ENCODE data around the gene SLCO3A1.

The SLCO3A1 gene

DNA sequence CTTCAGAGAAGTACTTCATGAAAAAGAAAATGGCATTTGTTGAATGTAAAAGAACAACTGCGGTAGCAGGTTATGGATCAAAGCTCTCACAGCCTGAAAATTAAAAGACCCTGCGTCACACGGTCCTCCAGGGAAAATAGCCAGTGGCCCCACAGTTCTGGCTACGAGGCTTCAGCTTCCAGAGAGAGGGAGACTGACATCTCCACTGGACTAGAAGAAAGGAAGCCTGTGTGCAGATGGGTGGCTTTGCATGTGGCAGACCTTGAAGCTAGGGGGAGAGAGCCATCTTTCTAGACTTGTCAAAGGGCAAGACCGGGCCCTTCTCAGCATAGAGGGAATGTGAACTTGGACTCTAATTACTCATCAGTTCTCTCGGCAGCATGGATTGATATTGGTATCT lies 159.4 kb downstream of the SLCO3A1 start:
- Histone ChIP-seq H3K4me2 (ENCODE audit: low read length) (no peak overlapping the region), H3K56ac (ENCODE audit: low read length) (no peak overlapping the region), H3K18ac (ENCODE audit: low read length) (no peak overlapping the region), H3K36me3 (ENCODE audit: control insufficient read depth, insufficient read depth, low read length) (no peaks in the 10 kb centered on the region), H2AK5ac (ENCODE audit: low read length) (no peak overlapping the region), H3K27ac (ENCODE audit: low read depth, low read length) (no peak overlapping the region), H3K23ac (ENCODE audit: low read length) (no peak overlapping the region), H2BK5ac (ENCODE audit: low read length) (no peak overlapping the region), H3K4me1 (ENCODE audit: control insufficient read depth, low read depth, low read length) (peaks cover 2% of the 10 kb centered on the region), H4K8ac (ENCODE audit: low read depth, low read length) (no peak overlapping the region), H2BK120ac (ENCODE audit: low read depth, low read length) (no peak overlapping the region), H3K27me3 (ENCODE audit: insufficient read depth, low read length, poor library complexity) (no peaks in the 10 kb centered on the region), H3K4ac (ENCODE audit: low read depth, low read length) (no peak overlapping the region), H3K9ac (ENCODE audit: low read length) (no peak overlapping the region), H4K5ac (ENCODE audit: low read length) (no peak overlapping the region), H3K4me3 (ENCODE audit: low read length) (no peak overlapping the region), H2BK15ac (replicated peaks; ENCODE audit: low read depth) (no peak overlapping the region), H3K79me2 (ENCODE audit: control insufficient read depth, insufficient read depth, low read length) (no peaks in the 10 kb centered on the region), H3K79me1 (ENCODE audit: low read length) (no peaks in the 10 kb centered on the region)
- no peak for DNase-seq
- WGBS (ENCODE audit: extremely low coverage, insufficient coverage, low lambda C conversion rate): no CpG with 5 or more reads among the region's 6 CpGs

DNA sequence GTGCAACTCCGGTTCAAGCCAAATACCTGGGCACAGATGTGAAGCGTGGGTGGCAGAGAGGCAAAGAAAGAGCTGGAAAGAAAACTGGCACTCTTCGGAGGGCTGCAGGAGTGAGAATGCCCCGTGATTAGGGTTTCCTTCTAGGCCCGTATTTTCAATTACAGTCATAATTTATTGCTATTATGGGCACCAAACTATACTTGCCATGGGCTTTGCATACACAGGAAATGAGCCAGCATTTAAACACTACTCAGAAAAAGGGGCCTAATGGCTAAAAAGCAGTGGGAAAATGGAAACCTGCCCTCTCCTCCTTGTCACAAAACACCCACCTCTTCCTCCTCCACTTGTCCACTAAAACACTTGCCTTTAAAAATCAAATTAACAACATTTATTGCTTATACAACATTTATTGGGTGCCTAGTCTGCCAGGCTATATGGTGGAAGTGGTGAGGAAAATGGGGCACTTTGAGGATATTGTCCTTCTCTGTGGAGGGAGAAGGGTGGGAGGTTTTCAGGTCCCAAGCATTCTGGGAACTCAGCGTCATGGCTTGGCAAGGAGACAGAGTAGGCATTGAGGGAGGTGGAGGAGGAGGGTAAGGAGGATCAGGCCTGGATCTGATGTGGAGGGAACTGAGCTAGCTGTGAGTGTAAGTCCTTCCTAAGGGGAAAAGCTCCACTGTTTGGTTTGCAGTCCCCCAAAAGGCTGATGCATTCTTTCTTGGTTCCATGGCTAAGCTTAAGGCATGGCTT lies 160.9 kb downstream of the SLCO3A1 start:
- no peaks in the 10 kb centered on the region for H3K27me3 ChIP-seq (ENCODE audit: insufficient read depth, low read length, poor library complexity)
- H2BK120ac ChIP-seq (ENCODE audit: low read depth, low read length): no peak overlapping the region
- no peaks in the 10 kb centered on the region for H3K36me3 ChIP-seq (ENCODE audit: control insufficient read depth, insufficient read depth, low read length)
- no peak overlapping the region for H3K23ac ChIP-seq (ENCODE audit: low read length)
- no peak overlapping the region for H3K4ac ChIP-seq (ENCODE audit: low read depth, low read length)
- DNase-seq: no peak
- no peak overlapping the region for H2BK5ac ChIP-seq (ENCODE audit: low read length)
- H3K79me1 ChIP-seq (ENCODE audit: low read length): no peaks in the 10 kb centered on the region
- no peak overlapping the region for H3K18ac ChIP-seq (ENCODE audit: low read length)
- no peak overlapping the region for H4K5ac ChIP-seq (ENCODE audit: low read length)
- WGBS (ENCODE audit: extremely low coverage, insufficient coverage, low lambda C conversion rate): no CpG with 5 or more reads among the region's 6 CpGs
- H4K8ac ChIP-seq (ENCODE audit: low read depth, low read length): no peak overlapping the region
- peaks cover 2% of the 10 kb centered on the region for H3K4me1 ChIP-seq (ENCODE audit: control insufficient read depth, low read depth, low read length)
- no peaks in the 10 kb centered on the region for H3K79me2 ChIP-seq (ENCODE audit: control insufficient read depth, insufficient read depth, low read length)
- H2AK5ac ChIP-seq (ENCODE audit: low read length): no peak overlapping the region
- no peak overlapping the region for H3K56ac ChIP-seq (ENCODE audit: low read length)
- H3K4me3 ChIP-seq (ENCODE audit: low read length): no peak overlapping the region
- no peak overlapping the region for H3K9ac ChIP-seq (ENCODE audit: low read length)
- H3K27ac ChIP-seq (ENCODE audit: low read depth, low read length): no peak overlapping the region
- no peak overlapping the region for H2BK15ac ChIP-seq (replicated peaks; ENCODE audit: low read depth)
- H3K4me2 ChIP-seq (ENCODE audit: low read length): no peak overlapping the region

DNA sequence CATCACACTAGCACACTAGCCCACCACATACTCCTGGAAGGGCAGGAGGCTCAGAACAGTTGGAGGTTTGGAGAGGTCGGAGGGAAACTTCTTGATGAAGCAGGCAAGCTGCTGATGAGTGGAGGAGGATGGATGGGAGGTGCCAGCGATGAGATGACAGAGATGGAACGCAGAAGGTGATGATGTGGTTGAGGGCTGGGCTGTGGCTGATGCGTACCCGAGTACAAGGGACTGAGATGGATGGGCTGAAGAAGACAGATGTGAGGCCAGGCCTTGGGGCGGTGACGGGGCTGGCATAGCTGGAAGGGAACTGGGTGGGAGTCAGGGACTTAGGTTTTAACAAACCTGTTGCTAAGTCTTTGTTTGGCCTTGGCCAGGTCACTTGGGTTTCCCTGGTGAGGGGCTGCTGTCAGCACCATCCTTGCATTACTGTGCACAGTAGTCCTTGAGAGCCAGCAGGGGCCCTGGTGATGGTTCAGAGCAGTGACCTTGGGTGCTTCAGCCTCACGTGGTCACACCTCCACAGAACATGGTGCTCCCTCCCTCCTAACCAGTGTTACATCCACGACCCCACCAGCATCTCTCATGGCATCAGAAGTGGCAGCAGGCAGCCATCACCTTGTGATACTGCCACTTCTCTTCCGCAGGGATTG lies 164.5 kb downstream of the SLCO3A1 start:
- Histone ChIP-seq H3K27me3 (ENCODE audit: insufficient read depth, low read length, poor library complexity) (no peaks in the 10 kb centered on the region), H3K56ac (ENCODE audit: low read length) (no peak overlapping the region), H2BK120ac (ENCODE audit: low read depth, low read length) (no peak overlapping the region), H3K36me3 (ENCODE audit: control insufficient read depth, insufficient read depth, low read length) (no peaks in the 10 kb centered on the region), H3K18ac (ENCODE audit: low read length) (no peak overlapping the region), H3K27ac (ENCODE audit: low read depth, low read length) (no peak overlapping the region), H4K5ac (ENCODE audit: low read length) (no peak overlapping the region), H3K79me1 (ENCODE audit: low read length) (no peaks in the 10 kb centered on the region), H2BK5ac (ENCODE audit: low read length) (no peak overlapping the region), H3K4me3 (ENCODE audit: low read length) (no peak overlapping the region), H3K79me2 (ENCODE audit: control insufficient read depth, insufficient read depth, low read length) (no peaks in the 10 kb centered on the region), H2BK15ac (replicated peaks; ENCODE audit: low read depth) (no peak overlapping the region), H3K23ac (ENCODE audit: low read length) (no peak overlapping the region), H3K4me2 (ENCODE audit: low read length) (no peak overlapping the region), H3K4ac (ENCODE audit: low read depth, low read length) (no peak overlapping the region), H2AK5ac (ENCODE audit: low read length) (no peak overlapping the region), H3K4me1 (ENCODE audit: control insufficient read depth, low read depth, low read length) (no peaks in the 10 kb centered on the region), H4K8ac (ENCODE audit: low read depth, low read length) (no peak overlapping the region), H3K9ac (ENCODE audit: low read length) (no peak overlapping the region)
- WGBS (ENCODE audit: extremely low coverage, insufficient coverage, low lambda C conversion rate): no CpG with 5 or more reads among the region's 10 CpGs
- DNase-seq: no peak

DNA sequence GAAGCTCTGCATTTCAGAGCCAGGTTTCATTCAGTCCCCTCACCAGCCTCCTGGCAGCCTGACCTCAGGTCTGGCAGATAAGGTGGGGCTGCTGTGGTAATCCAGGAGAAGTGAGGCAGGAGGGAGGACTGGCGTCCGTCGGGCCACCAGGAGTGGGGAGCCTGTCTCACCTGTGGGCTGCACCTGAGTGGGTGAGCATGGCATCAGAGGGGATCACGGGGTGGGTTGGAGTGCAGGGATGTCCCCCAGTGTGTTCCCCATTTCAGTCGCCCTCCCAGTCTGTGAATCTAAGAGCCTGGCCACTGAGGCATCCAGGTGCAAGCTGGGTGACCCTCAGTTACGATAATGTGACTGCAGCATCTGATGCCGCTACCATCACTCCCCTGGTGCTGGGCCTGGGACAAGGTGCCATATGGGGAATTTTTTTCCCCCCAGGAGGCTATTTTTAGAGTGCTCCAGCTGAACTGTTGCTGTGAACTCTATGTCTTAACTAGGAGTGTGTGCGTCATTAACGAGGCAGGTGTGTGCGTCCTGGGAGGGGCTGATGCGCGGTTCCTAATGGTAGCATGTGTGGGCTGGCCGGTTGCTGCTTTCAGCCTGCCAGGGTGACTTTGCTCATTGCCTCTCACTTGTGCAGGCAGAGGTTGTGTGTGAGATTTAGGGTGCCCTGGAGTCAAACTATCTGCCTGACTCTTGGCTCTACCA lies 165.2 kb downstream of the SLCO3A1 start:
- no peaks in the 10 kb centered on the region for H3K27me3 ChIP-seq (ENCODE audit: insufficient read depth, low read length, poor library complexity)
- H3K56ac ChIP-seq (ENCODE audit: low read length): no peak overlapping the region
- no peak overlapping the region for H3K4me3 ChIP-seq (ENCODE audit: low read length)
- H3K4ac ChIP-seq (ENCODE audit: low read depth, low read length): no peak overlapping the region
- H2AK5ac ChIP-seq (ENCODE audit: low read length): no peak overlapping the region
- DNase-seq: no peak
- no peak overlapping the region for H2BK5ac ChIP-seq (ENCODE audit: low read length)
- H2BK120ac ChIP-seq (ENCODE audit: low read depth, low read length): no peak overlapping the region
- no peak overlapping the region for H3K27ac ChIP-seq (ENCODE audit: low read depth, low read length)
- no peaks in the 10 kb centered on the region for H3K4me1 ChIP-seq (ENCODE audit: control insufficient read depth, low read depth, low read length)
- no peak overlapping the region for H3K4me2 ChIP-seq (ENCODE audit: low read length)
- H4K8ac ChIP-seq (ENCODE audit: low read depth, low read length): no peak overlapping the region
- H3K23ac ChIP-seq (ENCODE audit: low read length): no peak overlapping the region
- no peak overlapping the region for H4K5ac ChIP-seq (ENCODE audit: low read length)
- H2BK15ac ChIP-seq (replicated peaks; ENCODE audit: low read depth): no peak overlapping the region
- no peaks in the 10 kb centered on the region for H3K79me2 ChIP-seq (ENCODE audit: control insufficient read depth, insufficient read depth, low read length)
- H3K9ac ChIP-seq (ENCODE audit: low read length): no peak overlapping the region
- no peaks in the 10 kb centered on the region for H3K79me1 ChIP-seq (ENCODE audit: low read length)
- no peaks in the 10 kb centered on the region for H3K36me3 ChIP-seq (ENCODE audit: control insufficient read depth, insufficient read depth, low read length)
- no peak overlapping the region for H3K18ac ChIP-seq (ENCODE audit: low read length)
- WGBS (ENCODE audit: extremely low coverage, insufficient coverage, low lambda C conversion rate): no CpG with 5 or more reads among the region's 13 CpGs

DNA sequence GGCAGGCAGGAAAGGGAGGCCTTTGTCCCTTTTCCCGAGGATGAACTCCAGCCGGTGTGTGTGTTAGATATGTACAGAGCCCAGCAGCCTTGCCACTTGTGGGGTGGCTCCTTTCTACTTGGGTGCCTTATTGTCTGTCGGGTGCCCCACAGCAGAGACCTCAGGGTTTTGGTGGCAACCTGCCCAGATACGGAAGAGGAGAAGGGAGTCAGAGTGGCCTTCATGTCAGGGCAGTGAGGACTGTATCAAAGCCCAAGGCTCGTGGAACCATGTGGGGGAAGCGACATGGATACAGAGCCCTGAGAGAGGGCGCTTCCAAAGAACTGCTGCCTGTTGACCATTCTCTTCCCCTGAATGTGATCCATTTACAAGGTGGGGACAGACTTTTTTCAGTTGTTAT lies 166.2 kb downstream of the SLCO3A1 start:
- Histone ChIP-seq H3K4ac (ENCODE audit: low read depth, low read length) (no peak overlapping the region), H2BK5ac (ENCODE audit: low read length) (no peak overlapping the region), H2BK15ac (replicated peaks; ENCODE audit: low read depth) (no peak overlapping the region), H3K36me3 (ENCODE audit: control insufficient read depth, insufficient read depth, low read length) (no peaks in the 10 kb centered on the region), H3K4me1 (ENCODE audit: control insufficient read depth, low read depth, low read length) (no peaks in the 10 kb centered on the region), H4K8ac (ENCODE audit: low read depth, low read length) (no peak overlapping the region), H3K23ac (ENCODE audit: low read length) (no peak overlapping the region), H3K27ac (ENCODE audit: low read depth, low read length) (no peak overlapping the region), H3K27me3 (ENCODE audit: insufficient read depth, low read length, poor library complexity) (no peaks in the 10 kb centered on the region), H2AK5ac (ENCODE audit: low read length) (no peak overlapping the region), H3K79me2 (ENCODE audit: control insufficient read depth, insufficient read depth, low read length) (no peaks in the 10 kb centered on the region), H3K4me2 (ENCODE audit: low read length) (no peak overlapping the region), H3K18ac (ENCODE audit: low read length) (no peak overlapping the region), H4K5ac (ENCODE audit: low read length) (no peak overlapping the region), H3K9ac (ENCODE audit: low read length) (no peak overlapping the region), H3K56ac (ENCODE audit: low read length) (no peak overlapping the region), H3K79me1 (ENCODE audit: low read length) (no peaks in the 10 kb centered on the region), H2BK120ac (ENCODE audit: low read depth, low read length) (no peak overlapping the region), H3K4me3 (ENCODE audit: low read length) (no peak overlapping the region)
- no CpG with 5 or more reads among the region's 7 CpGs for WGBS (ENCODE audit: extremely low coverage, insufficient coverage, low lambda C conversion rate)
- no peak for DNase-seq
